HEK293 (cell line): ENCODE results near the gene TTLL11.

Experiments used
- CTCF ChIA-PET: fragments of 350-600 bp; formaldehyde crosslinking; extraction: SDS; loops from one replicate; lab custom pipeline; 2021; ENCODE audit warnings: antibody characterized with exemption; lab: Yijun Ruan, JAX
- POLR2A ChIA-PET: fragments of 300-600 bp; formaldehyde crosslinking; extraction: SDS; loops from one replicate; lab custom pipeline; 2020; ENCODE audit warnings: antibody characterized with exemption, inconsistent platforms; lab: Yijun Ruan, JAX
- H3K27ac ChIP-seq: fragments of 200-500 bp; sonication (Bioruptor generic); 2 replicates; pipeline ENCODE4 v1.5.1; 2014; ENCODE audit warnings: low read depth, low read length, control low read depth, inconsistent platforms; ENCODE audit errors: extremely low read depth
- H3K36me3 ChIP-seq, 2 experiments: fragments of 200-500 bp in 1 of 2; sonication (Bioruptor generic) in 1 of 2; 1 replicate in 1 of 2; 2 replicates in 1 of 2; pipeline ENCODE4 v1.5.1; 2014 to 2017; ENCODE audit warnings: inconsistent platforms in 2 of 2, low read length in 2 of 2; ENCODE audit not compliant: control insufficient read depth in 2 of 2, insufficient read depth in 1 of 2
- H3K4me1 ChIP-seq: fragments of 200-500 bp; sonication (Bioruptor generic); 2 replicates; pipeline ENCODE4 v1.5.1; 2014; ENCODE audit warnings: mild to moderate bottlenecking, low read length, inconsistent platforms; ENCODE audit not compliant: control insufficient read depth, insufficient read depth
- H3K4me3 ChIP-seq: 2 replicates; pipeline ENCODE4 v1.5.1; 2011; ENCODE audit warnings: low read depth, mild to moderate bottlenecking, control low read depth, low read length, moderate library complexity
- H3K9me3 ChIP-seq: fragments of 200-500 bp; sonication (Bioruptor generic); 2 replicates; pipeline ENCODE4 v1.5.1; 2014; ENCODE audit warnings: low read depth, low read length, inconsistent platforms; ENCODE audit not compliant: control insufficient read depth, insufficient read depth
- BCL11A ChIP-seq: fragments of 450-650 bp; formaldehyde crosslinking; IDR thresholded peaks from 2 replicates; pipeline ENCODE4 v1.5.1; 2016; ENCODE audit warnings: low read depth, missing biosample characterization, missing genetic modification characterization
- FEZF1 ChIP-seq: fragments of 450-650 bp; formaldehyde crosslinking; IDR thresholded peaks from 2 replicates; pipeline ENCODE4 v1.5.1; 2016; ENCODE audit warnings: missing biosample characterization, missing genetic modification characterization
- GLIS1 ChIP-seq: fragments of 450-650 bp; formaldehyde crosslinking; IDR thresholded peaks from 2 replicates; pipeline ENCODE4 v1.5.1; 2016; ENCODE audit warnings: missing biosample characterization, missing genetic modification characterization
- HOXA7 ChIP-seq: sonication (generic); formaldehyde crosslinking; IDR thresholded peaks from 2 replicates; pipeline ENCODE4 v1.8.1; 2022; ENCODE audit warnings: missing genetic modification reagents, borderline replicate concordance
- KLF16 ChIP-seq: fragments of 450-650 bp; formaldehyde crosslinking; IDR thresholded peaks from 2 replicates; pipeline ENCODE4 v1.5.1; 2017; ENCODE audit warnings: missing biosample characterization, missing genetic modification characterization
- PRDM1 ChIP-seq: fragments of 450-650 bp; formaldehyde crosslinking; IDR thresholded peaks from 2 replicates; pipeline ENCODE4; 2016; ENCODE audit warnings: missing biosample characterization, missing genetic modification characterization
- REST ChIP-seq: fragments of 450-650 bp; formaldehyde crosslinking; IDR thresholded peaks from 2 replicates; pipeline ENCODE4 v1.5.1; 2016; ENCODE audit warnings: missing biosample characterization, missing genetic modification characterization
- TCF7L2 ChIP-seq: IDR thresholded peaks from 2 replicates; pipeline ENCODE4 v1.6.1; 2011; ENCODE audit warnings: low read depth, mild to moderate bottlenecking, inconsistent platforms, low read length, moderate library complexity, borderline replicate concordance
- ZBTB8A ChIP-seq: fragments of 450-650 bp; formaldehyde crosslinking; IDR thresholded peaks from 2 replicates; pipeline ENCODE4 v1.5.1; 2016; ENCODE audit warnings: missing biosample characterization, missing genetic modification characterization
- ZNF223 ChIP-seq: fragments of 450-650 bp; formaldehyde crosslinking; IDR thresholded peaks from 2 replicates; pipeline ENCODE4 v1.5.1; 2016; ENCODE audit warnings: missing biosample characterization, missing genetic modification characterization
- ZNF280C ChIP-seq: fragments of 450-650 bp; formaldehyde crosslinking; IDR thresholded peaks from 2 replicates; pipeline ENCODE4 v1.5.1; 2016; ENCODE audit warnings: missing biosample characterization, missing genetic modification characterization
- ZNF335 ChIP-seq: fragments of 450-650 bp; formaldehyde crosslinking; conservative IDR thresholded peaks from 2 replicates; pipeline ENCODE4 v1.5.1; 2016; ENCODE audit warnings: missing biosample characterization, missing genetic modification characterization
- ZNF350 ChIP-seq: fragments of 450-650 bp; formaldehyde crosslinking; IDR thresholded peaks from 2 replicates; pipeline ENCODE4 v1.5.0; 2017; ENCODE audit warnings: missing biosample characterization, mild to moderate bottlenecking, missing genetic modification characterization
- ZNF398 ChIP-seq: fragments of 450-650 bp; formaldehyde crosslinking; IDR thresholded peaks from 2 replicates; pipeline ENCODE4 v1.5.1; 2017; ENCODE audit warnings: missing biosample characterization, missing genetic modification characterization
- ZNF529 ChIP-seq: fragments of 450-650 bp; formaldehyde crosslinking; IDR thresholded peaks from 2 replicates; pipeline ENCODE4 v1.5.1; 2017; ENCODE audit warnings: missing genetic modification characterization, missing biosample characterization; ENCODE audit not compliant: insufficient replicate concordance
- ZNF555 ChIP-seq: fragments of 450-650 bp; formaldehyde crosslinking; conservative IDR thresholded peaks from 2 replicates; pipeline ENCODE4 v1.5.1; 2017; ENCODE audit warnings: missing biosample characterization, mild to moderate bottlenecking, missing genetic modification characterization, inconsistent platforms
- ZNF610 ChIP-seq: fragments of 450-650 bp; formaldehyde crosslinking; IDR thresholded peaks from 2 replicates; pipeline ENCODE4 v1.5.1; 2016; ENCODE audit warnings: missing biosample characterization, missing genetic modification characterization, borderline replicate concordance
- ZNF76 ChIP-seq: fragments of 450-650 bp; formaldehyde crosslinking; IDR thresholded peaks from 2 replicates; pipeline ENCODE4; 2016; ENCODE audit warnings: low read depth, missing biosample characterization, missing genetic modification characterization, borderline replicate concordance
- ZSCAN4 ChIP-seq: fragments of 450-650 bp; formaldehyde crosslinking; IDR thresholded peaks from 2 replicates; pipeline ENCODE4 v1.5.1; 2017; ENCODE audit warnings: missing biosample characterization, missing genetic modification characterization

TTLL11 gene

GRCh38 chr9:121802753-121803152 lies 290.4 kb downstream of the TTLL11 start (continued):
- TF ChIP-seq HOXA7 (no peak), BCL11A (tag by site-specific recombination) (no peak), ZNF335 (no peak)
- TF ChIP-seq, all 188 proteins: peak for 0

GRCh38 chr9:121801579-121801978 lies 291.5 kb downstream of the TTLL11 start:
- CTCF ChIA-PET, result interaction anchor here (0.7 kb wide), 1 partner anchor 607 kb away, joined by 3 read pairs; no protein-coding TSS in a partner anchor
- POLR2A ChIA-PET, result no interaction called here

More at GRCh38 chr9:121801579-121801978, 291.5 kb downstream of the TTLL11 start:
- no peaks in the 10 kb centered on the region for H3K9me3 ChIP-seq
- no peaks in the 10 kb centered on the region for H3K4me1 ChIP-seq
- no peak for TF ChIP-seq ZBTB8A (tag by site-specific recombination)
- no peak for TF ChIP-seq GLIS1 (tag by site-specific recombination)
- no peak for TF ChIP-seq ZNF398
- no peak for TF ChIP-seq HOXA7
- no peak for TF ChIP-seq ZSCAN4 (tag by site-specific recombination)
- TF ChIP-seq KLF16 (tag by site-specific recombination), result no peak
- TF ChIP-seq TCF7L2, result no peak
- TF ChIP-seq ZNF555, result no peak
- no peak for TF ChIP-seq FEZF1 (tag by site-specific recombination)
- no peak for TF ChIP-seq ZNF223
- no peak for TF ChIP-seq ZNF529 (tag by site-specific recombination)
- no peak for TF ChIP-seq REST (tag by site-specific recombination)
- no peak for TF ChIP-seq ZNF610 (tag by site-specific recombination)
- TF ChIP-seq PRDM1, result no peak
- TF ChIP-seq ZNF280C, result no peak
- TF ChIP-seq ZNF76 (tag by site-specific recombination), result no peak
- no peak for TF ChIP-seq ZNF350 (tag by site-specific recombination)
- H3K27ac ChIP-seq, result no peak overlapping the region
- no peaks in the 10 kb centered on the region for H3K36me3 ChIP-seq
- no peak overlapping the region for H3K4me3 ChIP-seq
